Astrocyte (in vitro differentiated cells and primary cell): ENCODE data around the gene DLD.

Experiments
- CTCF ChIP-seq: IDR thresholded peaks from 2 replicates; pipeline ENCODE4 v1.5.1; 2011; ENCODE audit warnings: low read depth, mild to moderate bottlenecking, inconsistent platforms, low read length, moderate library complexity; ENCODE audit not compliant: insufficient read depth
- EZH2 ChIP-seq: IDR thresholded peaks from 2 replicates; pipeline ENCODE4 v1.6.1; 2012; ENCODE audit warnings: mild to moderate bottlenecking, low read length, inconsistent platforms; ENCODE audit not compliant: insufficient read depth

GRCh38 chr7:107968449-107968848 is 77.5 kb downstream of the DLD start:
- no peak for TF ChIP-seq CTCF
- no peak for TF ChIP-seq EZH2
